GM19043 (cell line): ENCODE data around the gene PCDHA4.
"Not testable (repeated sequence)": the region's sequence is repeated elsewhere in the genome, so short reads cannot be mapped to it uniquely, and the experiment has no call there.

Source experiments
- ATAC-seq: cut with Tn5 transposase; IDR thresholded peaks from one replicate; pipeline ENCODE4 v1.9.1; 2021; ENCODE audit warnings: low read depth; ENCODE audit not compliant: unreplicated experiment

Gene PCDHA4

DNA sequence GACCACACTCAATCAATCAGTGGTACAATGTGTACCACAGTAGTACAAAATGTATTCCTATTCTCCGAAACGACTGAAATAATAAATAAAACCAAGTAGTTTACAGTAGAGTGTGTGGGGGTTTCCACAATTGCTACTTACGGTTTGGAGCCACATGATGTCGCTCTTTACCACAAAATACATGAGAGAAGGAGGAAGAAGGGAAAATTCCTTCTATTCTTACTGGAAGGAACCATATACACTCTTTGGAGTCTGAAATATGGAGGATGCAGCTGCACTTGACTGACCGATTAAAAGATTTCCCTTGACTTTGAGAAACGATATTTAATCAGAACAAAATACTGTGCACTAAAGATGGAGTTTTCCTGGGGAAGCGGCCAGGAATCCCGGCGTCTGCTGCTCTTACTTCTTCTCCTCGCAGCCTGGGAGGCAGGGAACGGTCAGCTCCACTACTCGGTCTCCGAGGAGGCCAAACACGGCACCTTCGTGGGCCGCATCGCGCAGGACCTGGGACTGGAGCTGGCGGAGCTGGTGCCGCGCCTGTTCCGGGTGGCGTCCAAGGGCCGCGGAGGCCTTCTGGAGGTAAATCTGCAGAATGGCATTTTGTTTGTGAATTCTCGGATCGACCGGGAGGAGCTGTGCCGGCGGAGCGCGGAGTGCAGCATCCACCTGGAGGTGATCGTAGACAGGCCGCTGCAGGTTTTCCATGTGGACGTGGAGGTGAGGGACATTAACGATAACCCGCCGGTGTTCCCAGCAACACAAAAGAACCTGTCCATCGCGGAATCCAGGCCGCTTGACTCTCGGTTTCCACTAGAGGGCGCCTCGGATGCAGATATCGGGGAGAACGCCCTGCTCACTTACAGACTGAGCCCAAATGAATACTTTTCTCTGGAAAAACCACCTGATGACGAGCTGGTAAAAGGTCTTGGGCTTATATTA is at the start of gene PCDHA4:
Gene PCDHA4, plus strand, starts transcription at position 235 of the 942 bp plus-strand sequence.
- ATAC-seq = no peak

DNA sequence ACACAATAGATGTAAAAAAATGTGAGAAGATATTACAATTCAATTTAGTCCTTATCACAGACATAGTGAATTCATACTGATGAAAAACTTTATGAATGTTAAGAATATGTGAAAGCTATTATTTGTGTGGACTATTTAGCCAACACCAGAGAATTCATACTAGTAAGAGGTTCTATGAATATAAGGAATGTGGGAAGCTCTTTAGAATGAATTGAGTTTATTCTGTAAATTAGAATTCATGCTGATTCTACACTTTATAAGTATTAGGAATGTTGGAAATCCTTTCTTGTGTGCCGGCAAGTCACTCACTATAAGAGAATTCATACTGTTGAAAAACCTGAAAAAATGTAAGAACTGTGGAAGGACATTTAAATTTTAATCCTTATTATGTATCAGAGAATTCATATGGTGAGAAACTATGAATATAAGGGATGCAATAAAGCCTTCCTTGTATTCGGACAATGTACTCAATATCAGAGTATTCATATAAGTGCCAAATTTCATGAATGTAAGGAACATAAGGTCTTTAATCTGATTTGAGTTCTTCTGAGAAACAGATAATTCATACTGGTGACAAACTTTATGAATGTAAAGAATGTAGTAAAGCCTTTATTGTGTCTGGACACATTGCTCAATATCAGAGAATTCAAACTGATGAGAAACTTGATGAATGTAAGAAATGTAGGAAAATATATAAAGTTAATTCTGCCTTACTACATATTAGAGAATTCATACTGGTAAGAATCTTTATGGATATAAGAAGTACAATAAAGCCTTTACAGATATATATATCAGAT is 42.5 kb upstream of the PCDHA4 start:
- ATAC-seq = no peak

DNA sequence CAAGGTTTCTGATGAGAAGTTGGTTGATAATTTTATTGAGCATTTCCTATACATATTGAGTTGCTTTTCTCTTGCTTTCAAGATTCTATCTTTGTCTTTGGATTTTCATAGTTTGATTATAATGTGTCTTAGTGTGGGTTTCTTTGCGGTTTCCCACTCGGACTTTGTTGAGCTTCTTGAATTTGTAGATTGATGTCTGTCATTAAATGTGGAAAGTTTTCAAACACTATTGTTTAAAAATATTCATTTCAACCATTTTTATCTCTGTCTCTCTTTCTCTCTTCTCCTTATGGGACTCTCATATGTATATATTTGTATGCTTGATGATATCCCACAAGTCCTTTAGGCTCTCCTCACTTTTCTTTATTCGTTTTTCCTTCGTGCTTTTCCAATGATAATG is 39.4 kb upstream of the PCDHA4 start:
- ATAC-seq = no peak

GRCh38 chr5:140780512-140780911 is 26.4 kb upstream of the PCDHA4 start:
- no peak for ATAC-seq

GRCh38 chr5:140785905-140786686 is 20.8 kb upstream of the PCDHA4 start, which contains the start of gene PCDHA1:
TSS of gene PCDHA1 (plus strand) at chr5:140786140.
- ATAC-seq = no peak

GRCh38 chr5:140787422-140787821 is 19.4 kb upstream of the PCDHA4 start:
- ATAC-seq = not testable (repeated sequence)

- ATAC-seq = not testable (repeated sequence)
Measured at GRCh38 chr5:140787849-140788504, 18.9 kb upstream of the PCDHA4 start.

- no peak for ATAC-seq
Measured at GRCh38 chr5:140791089-140791488, 15.8 kb upstream of the PCDHA4 start.

GRCh38 chr5:140794595-140795258 is 12.1 kb upstream of the PCDHA4 start, which contains the start of gene PCDHA2:
TSS of gene PCDHA2 (plus strand) at chr5:140794852.
- ATAC-seq = no peak

- ATAC-seq = no peak
Measured at GRCh38 chr5:140795259-140795641, 11.6 kb upstream of the PCDHA4 start.

- ATAC-seq = not testable (repeated sequence)
Measured at GRCh38 chr5:140796072-140796717, 10.7 kb upstream of the PCDHA4 start.

DNA sequence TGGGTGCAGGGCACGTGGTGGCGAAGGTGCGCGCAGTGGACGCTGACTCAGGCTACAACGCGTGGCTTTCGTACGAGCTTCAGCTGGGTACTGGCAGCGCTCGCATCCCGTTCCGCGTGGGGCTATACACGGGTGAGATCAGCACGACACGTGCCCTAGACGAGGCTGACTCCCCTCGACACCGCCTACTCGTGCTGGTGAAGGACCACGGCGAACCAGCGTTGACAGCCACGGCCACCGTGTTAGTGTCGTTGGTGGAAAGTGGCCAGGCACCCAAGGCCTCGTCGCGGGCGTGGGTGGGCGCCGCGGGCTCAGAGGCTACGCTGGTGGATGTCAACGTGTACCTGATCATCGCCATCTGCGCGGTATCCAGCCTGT is 10.2 kb upstream of the PCDHA4 start:
- no peak for ATAC-seq

GRCh38 chr5:140800816-140801493 is 5.9 kb upstream of the PCDHA4 start, which contains the start of gene PCDHA3:
TSS of gene PCDHA3 (plus strand) at chr5:140801057.
- no peak for ATAC-seq

DNA sequence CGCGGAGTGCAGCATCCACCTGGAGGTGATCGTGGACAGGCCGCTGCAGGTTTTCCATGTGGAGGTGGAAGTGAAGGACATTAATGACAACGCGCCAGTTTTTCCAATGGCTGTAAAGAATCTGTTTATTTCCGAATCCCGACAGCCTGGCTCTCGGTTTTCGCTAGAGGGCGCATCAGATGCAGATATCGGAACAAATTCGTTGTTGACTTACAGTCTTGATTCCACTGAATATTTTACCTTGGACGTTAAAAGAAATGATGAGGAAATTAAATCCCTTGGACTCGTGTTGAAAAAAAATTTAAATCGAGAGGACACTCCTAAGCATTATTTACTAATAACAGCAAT is 5.4 kb upstream of the PCDHA4 start:
- ATAC-seq = no peak

DNA sequence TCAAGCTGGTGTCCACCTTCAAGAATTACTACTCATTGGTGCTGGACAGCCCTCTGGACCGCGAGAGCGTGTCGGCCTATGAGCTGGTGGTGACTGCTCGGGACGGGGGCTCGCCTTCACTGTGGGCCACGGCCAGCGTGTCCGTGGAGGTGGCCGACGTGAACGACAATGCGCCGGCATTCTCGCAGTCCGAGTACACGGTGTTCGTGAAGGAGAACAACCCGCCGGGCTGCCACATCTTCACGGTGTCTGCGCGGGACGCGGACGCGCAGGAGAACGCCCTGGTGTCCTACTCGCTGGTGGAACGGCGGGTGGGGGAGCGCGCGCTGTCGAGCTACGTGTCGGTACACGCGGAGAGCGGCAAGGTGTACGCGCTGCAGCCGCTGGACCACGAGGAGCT is 4.5 kb upstream of the PCDHA4 start:
- not testable (repeated sequence) for ATAC-seq

DNA sequence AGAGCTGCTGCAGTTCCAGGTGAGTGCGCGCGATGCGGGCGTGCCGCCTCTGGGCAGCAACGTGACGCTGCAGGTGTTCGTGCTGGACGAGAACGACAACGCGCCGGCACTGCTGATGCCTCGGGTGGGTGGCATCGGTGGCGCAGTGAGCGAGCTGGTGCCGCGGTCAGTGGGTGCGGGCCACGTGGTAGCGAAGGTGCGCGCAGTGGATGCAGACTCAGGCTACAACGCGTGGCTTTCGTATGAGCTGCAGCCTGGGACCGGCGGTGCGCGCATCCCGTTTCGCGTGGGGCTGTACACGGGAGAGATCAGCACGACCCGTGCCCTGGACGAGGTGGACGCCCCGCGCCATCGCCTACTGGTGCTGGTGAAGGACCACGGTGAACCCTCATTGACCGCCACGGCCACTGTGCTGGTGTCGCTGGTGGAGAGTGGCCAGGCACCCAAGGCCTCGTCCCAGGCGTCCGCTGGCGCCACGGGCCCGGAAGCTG is 4.0 kb upstream of the PCDHA4 start:
- ATAC-seq = no peak

GRCh38 chr5:140808241-140808888 is 1.5 kb downstream of the PCDHA4 start:
- not testable (repeated sequence) for ATAC-seq

GRCh38 chr5:140808889-140809291 is 2.0 kb downstream of the PCDHA4 start:
- ATAC-seq = no peak
